ENCODE results near the gene ZFP28.

GRCh38 chr19:56566904-56567273 lies 28.1 kb downstream of the ZFP28 start:
- TF ChIP-seq CTCF (optimal IDR thresholded peaks at IDR 0.05 in 1 of 3, IDR thresholded peaks at IDR 0.05 in 1 of 3, conservative IDR thresholded peaks at IDR 0.05 in 1 of 3; ENCODE audit: extremely low read depth in 1 of 3, insufficient read depth in 2 of 3, low read length in 3 of 3): no peak
- TF ChIP-seq EZH2 (IDR thresholded peaks at IDR 0.05; ENCODE audit: low read length): no peak

Data from keratinocyte (primary cell).